Hepatic stellate cell (primary cell): ENCODE data around the gene OSBPL5.

Source experiments
- DNase-seq: peaks from one replicate; pipeline ENCODE4 v3.0.0; 2011; ENCODE audit warnings: low spot score

OSBPL5 gene

GRCh38 chr11:3099178-3099577 is 65.9 kb downstream of the OSBPL5 start:
- DNase-seq, result no peak

GRCh38 chr11:3096909-3097530 is 68.1 kb downstream of the OSBPL5 start:
- DNase-seq, result no peak

- DNase-seq, result peak; percentile 92
Measured at GRCh38 chr11:3095712-3096361, 69.3 kb downstream of the OSBPL5 start.

DNA sequence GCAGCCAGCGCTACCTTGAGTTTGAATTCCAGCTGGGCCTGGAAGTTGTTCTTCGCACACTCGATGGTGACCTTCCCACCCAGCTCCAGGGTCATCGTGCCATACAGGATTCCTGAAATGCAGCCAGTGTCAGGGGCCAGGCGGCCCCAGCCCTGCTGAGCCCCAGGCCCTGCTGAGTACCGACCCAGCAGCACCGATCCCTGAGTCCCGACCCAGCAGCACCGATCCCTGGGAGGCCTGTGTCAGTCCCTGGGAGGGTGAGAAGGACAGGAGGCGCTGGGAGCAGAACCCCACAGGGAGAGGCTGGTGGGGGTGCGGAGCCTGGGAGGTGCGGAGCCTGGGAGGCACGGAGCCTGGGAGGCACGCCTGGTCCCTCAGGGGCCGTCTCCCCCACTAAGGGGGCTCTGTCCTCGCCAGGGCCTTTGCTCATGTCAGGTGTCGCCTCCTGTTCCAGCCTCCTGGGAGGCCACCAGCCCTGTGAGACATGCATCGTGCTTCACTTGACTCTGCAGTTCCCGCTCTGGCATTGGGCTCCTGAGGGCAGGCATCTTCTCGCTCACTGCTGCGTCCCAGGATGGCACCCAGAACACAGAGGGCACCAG is 70.8 kb downstream of the OSBPL5 start:
- no peak for DNase-seq

DNA sequence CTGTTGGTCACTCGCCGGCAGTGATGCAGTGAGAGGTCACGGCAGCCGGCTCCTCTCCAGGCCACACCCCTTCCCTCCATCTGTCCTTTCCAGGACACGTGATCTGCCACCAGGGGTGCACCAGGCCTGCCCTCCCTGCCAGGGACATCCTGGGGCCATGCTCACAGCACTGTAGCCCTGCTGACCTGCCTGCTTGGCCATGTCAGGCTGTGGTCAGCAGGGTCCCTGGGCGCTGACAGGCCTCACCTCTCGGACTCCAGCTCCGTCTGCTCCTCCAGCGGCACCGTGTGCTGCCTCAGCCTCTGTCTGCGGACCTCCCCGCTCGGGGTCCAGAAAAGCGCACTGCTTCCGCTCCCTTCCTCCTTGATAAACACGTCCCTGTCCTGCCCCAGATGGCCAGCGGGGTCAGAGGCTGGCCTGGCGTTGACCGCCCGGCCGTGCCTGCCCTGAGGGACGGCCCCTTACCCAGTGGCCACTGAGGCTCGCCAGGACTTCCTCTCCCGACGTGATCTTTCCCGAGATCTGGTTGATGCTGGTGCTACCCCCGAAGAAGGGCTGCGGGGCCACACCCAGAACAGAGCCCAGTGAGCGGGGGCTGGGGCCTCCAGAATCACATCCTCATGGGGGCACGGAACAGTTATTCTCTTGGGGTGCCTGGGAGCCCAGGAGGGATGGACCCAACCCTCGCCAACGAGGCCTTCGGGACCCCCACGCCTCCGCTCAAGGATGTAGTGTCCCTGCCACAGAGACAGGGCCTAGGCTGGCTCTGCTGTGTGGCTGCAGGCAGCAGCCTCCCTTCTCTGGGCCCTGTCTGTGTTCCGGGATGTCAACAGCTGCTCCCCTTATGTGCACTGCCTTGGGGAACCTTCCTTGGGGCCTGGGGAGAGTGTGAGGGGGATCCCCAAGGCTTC is 71.6 kb downstream of the OSBPL5 start:
- DNase-seq, result no peak

DNA sequence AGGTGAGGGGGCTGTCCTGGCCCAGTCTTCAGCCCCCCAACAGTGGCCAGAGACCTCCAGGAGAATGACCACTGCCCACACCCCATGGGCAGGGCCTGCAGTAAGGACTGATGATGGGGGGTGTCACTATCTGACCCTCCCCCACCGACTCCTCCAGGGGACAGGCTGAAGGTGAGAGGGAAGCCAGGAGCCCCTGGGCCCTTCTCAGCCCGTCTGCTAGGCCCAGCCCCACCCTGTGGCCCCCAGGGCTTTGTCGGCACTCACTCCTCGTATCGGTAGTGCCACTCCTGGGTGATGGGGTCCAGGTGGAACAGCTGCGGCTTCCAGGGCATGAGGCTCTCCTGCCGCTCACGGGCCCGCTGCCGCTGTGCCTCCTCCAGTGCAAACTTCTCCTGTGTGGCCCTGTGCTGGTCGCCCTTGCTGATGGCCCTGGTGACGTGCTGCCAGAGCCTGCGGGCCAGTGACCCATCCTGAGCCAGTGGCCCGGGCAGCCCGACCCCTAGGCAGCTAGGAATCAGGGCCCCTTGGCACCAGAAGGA is 72.4 kb downstream of the OSBPL5 start:
- DNase-seq, result no peak

- peak; percentile 82 for DNase-seq
Measured at GRCh38 chr11:3091846-3092602, 73.1 kb downstream of the OSBPL5 start.

DNA sequence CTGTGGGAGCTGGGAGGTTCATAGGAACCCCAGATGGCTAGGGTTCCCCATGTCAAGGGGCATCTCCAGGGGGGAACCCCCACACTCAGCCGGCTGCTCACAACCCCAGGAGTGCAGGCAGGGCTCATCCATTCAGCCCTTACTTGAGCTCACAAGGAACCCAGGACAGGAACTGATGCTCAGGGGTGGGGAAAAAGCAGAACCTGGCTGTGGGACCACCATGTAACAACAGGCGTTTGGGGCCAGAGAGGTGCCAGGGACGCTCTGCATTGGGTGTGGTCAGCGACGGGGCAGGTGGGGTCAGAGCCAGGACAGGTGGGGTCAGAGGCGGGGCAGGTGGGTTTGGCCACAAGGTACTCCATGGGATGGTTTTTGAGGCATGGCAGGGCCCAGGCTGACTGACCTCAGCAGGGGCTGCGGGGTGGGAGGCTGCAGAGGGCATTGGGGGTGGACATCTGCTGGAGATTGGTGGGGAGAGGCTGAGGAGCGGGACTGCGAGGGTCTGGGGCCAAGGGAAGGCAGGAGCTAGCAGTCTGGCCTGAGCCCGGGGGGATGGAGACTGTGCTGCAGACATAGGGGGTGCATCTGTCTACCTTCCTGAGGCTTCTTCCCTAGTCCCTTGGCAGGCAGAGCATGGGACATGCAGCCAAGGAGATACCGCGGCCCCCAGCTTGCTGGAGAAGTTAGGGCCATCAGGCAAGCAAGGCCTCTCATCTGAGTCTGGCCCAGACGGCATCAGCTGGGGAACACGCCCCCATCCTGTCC is 73.8 kb downstream of the OSBPL5 start:
- DNase-seq, result no peak

DNA sequence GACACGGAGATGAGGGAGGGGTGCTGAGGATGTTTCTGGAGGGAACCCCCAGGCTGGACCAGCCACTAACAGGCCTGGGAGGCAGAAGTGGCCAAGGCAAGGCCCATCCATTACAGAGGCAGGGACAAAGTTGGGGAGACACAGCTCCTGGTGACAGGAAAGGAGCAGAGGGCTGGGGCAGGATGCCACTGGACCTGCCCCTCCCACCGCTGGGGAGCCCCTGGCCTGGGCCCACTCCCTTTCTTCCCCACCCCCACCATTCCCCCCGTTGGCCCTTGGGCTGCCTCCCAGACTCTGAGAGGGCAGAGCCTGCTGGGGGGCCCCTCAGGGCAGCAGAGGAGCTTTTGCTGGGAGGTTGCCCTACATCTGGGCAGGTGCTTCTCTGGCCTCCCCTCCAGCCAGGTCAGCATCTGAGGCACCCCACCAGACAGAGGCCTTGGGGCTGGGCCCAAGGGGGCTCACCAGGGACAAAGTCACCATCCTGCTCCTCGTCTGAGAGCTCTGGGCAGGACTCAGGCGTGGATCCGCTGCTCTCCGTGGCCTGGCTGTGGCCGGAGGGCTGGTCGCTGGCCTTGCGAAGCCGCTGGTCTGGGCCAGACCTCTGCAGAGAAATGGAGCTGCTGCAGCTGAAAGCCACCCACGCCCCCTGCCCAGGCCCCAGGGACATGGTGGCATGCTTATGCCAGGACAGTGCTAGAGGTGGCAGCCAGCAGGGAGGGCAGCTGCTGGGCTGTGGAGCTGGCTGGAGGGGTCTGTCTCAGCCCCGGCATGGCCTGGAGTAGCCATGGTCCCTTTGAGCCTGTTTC is 74.8 kb downstream of the OSBPL5 start:
- DNase-seq, result no peak

DNA sequence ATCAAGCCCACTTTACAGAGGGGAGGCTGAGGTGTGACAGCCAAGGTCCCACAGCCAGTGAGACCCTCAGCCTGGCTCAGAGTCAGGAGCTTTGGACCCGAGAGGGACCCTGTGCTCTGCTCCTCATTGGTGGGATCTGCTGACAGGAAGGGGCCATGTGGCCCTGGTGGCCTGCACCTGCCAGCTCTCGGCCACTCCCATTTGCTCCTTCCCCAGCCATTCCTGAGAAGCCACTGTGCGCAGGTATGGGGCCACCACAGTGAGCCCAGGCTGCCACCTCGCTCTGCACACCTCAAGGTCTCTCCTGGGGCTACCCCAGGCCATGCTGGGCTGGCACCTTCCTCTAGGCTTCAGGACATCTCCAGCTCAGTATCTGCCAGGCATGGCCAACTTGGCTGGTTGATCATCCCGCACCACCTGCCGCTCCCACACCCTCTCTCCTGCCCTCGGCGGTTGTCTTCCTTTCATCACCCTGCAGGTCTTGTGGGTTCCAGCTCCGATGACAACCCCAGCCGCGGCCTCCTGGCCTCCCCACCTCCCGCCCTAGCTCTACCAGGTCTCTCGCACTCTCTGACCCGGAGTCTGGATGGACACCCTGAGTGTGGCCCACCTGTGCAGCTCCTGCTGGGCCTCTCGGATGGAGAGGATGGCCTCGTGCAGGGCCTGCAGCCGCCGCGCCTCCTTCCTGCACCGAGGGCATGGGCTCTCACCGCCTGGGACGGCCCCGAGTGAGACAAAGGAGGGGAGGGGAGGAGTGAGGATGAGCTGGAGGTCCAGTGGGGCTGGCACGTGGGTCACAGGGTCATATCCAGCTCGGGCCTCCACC is 75.7 kb downstream of the OSBPL5 start:
- no peak for DNase-seq

DNA sequence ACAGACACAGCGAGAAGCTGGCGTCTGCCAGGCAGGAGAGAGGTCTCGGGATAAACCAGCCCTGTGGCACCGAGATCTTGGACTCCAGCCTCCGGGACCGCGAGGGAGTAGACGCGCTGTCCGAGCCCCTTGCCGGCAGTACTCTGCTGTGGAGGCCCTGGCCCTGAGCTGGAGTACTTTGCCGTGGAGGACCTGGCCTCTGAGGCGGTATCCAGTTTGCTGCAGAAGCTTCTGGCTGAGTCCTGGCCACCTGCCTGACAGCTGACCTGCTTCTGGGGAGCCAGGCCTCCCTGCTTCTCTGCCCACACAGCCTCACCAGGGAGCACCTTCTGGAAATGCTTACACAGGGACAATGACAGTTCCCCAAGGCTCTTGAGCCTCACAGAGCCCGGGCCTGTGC is 76.3 kb downstream of the OSBPL5 start:
- DNase-seq, result no peak

GRCh38 chr11:3087821-3088800 is 77.0 kb downstream of the OSBPL5 start:
- no peak for DNase-seq

DNA sequence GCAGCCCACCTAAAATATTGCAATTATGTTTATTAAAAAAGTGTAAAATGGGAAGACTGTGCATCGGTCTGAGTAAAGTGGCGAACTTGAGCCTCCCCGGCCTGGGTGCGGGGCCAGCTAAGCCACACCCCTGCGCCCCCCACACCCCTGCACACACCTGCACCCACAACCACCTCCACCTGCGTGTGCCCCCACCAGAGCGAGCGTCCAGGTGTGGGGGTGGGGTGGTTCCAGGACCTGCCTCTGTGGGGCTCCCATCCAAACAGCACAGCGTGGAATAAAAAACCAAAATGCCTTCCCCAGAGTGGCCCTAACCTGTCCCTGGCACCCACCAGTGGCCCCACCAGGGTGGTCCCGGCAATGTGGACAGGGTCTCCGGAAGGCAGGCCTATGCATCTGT is 77.7 kb downstream of the OSBPL5 start:
- no peak for DNase-seq

- no peak for DNase-seq
Measured at GRCh38 chr11:3086671-3087150, 78.4 kb downstream of the OSBPL5 start.

GRCh38 chr11:3086114-3086513 is 79.0 kb downstream of the OSBPL5 start:
- DNase-seq, result no peak

GRCh38 chr11:3085052-3085451 is 80.1 kb downstream of the OSBPL5 start:
- no peak for DNase-seq

- no peak for DNase-seq
Measured at GRCh38 chr11:3083321-3083720, 81.8 kb downstream of the OSBPL5 start.

DNA sequence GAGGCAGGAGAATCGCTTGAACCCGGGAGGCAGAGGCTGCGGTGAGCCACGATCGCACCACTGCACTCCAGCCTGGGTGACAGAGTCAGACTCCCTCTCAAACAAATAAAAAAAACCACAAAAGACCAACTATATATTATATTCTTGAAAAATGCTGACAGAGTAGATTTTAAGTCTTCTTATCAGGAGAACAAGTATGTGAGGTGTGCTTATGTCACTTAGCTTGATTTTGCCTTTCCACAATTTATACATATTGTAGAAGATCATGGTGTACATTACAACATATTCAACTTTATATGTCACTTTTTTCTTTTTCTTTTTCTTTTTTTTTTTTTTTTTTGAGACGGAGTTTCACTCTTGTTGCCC is 83.7 kb downstream of the OSBPL5 start:
- DNase-seq, result no peak
